NCI-H69 (cell line): ENCODE data around the gene MTHFD2.
"Not testable (repeated sequence)": the region's sequence is repeated elsewhere in the genome, so short reads cannot be mapped to it uniquely, and the experiment has no call there.

Source experiments
- DNase-seq: peaks from one replicate; lab custom pipeline; 2025; lab: John Stamatoyannopoulos, UW

The MTHFD2 gene

GRCh38 chr2:74198023-74198460, 373 bp upstream of the MTHFD2 start:
- no peak for DNase-seq

GRCh38 chr2:74199275-74199701, 873 bp downstream of the MTHFD2 start:
- DNase-seq = peak; percentile 41

GRCh38 chr2:74199871-74200305, 1.5 kb downstream of the MTHFD2 start:
- DNase-seq = peak; percentile 37

- no peak for DNase-seq
Observed at GRCh38 chr2:74201196-74201595, 2.8 kb downstream of the MTHFD2 start.

GRCh38 chr2:74201596-74201995, 3.2 kb downstream of the MTHFD2 start:
- DNase-seq = peak; percentile 23

GRCh38 chr2:74204436-74204835, 6.0 kb downstream of the MTHFD2 start:
- DNase-seq = no peak

GRCh38 chr2:74205113-74205512, 6.7 kb downstream of the MTHFD2 start:
- no peak for DNase-seq

- peak; percentile 64 for DNase-seq
Observed at GRCh38 chr2:74205596-74205995, 7.2 kb downstream of the MTHFD2 start.

- peak; percentile 4 for DNase-seq
Observed at GRCh38 chr2:74206180-74206688, 7.8 kb downstream of the MTHFD2 start.

- no peak for DNase-seq
Observed at GRCh38 chr2:74212702-74213410, 14.4 kb downstream of the MTHFD2 start.

- DNase-seq = not testable (repeated sequence)
Observed at GRCh38 chr2:74215771-74216170, 17.4 kb downstream of the MTHFD2 start.

GRCh38 chr2:74216642-74217041, 18.2 kb downstream of the MTHFD2 start:
- no peak for DNase-seq

- peak; percentile 24 for DNase-seq
Observed at GRCh38 chr2:74219846-74220486, 21.6 kb downstream of the MTHFD2 start.

GRCh38 chr2:74221091-74221490, 22.7 kb downstream of the MTHFD2 start:
- no peak for DNase-seq

- DNase-seq = no peak
Observed at GRCh38 chr2:74221604-74222299, 23.3 kb downstream of the MTHFD2 start.

- no peak for DNase-seq
Observed at GRCh38 chr2:74222300-74222650, 23.9 kb downstream of the MTHFD2 start.

- no peak for DNase-seq
Observed at GRCh38 chr2:74223941-74224770, 25.7 kb downstream of the MTHFD2 start.

- no peak for DNase-seq
Observed at GRCh38 chr2:74225698-74226459, 27.5 kb downstream of the MTHFD2 start.

GRCh38 chr2:74226648-74227213, 28.3 kb downstream of the MTHFD2 start:
- peak; percentile 9 for DNase-seq

- peak; percentile 4 for DNase-seq
Observed at GRCh38 chr2:74227646-74228045, 29.2 kb downstream of the MTHFD2 start.

- peak; percentile 32 for DNase-seq
Observed at GRCh38 chr2:74228772-74229171, 30.4 kb downstream of the MTHFD2 start.
